ENCODE measurements around the gene MYOM3.
"Not testable (repeated sequence)": the region's sequence is repeated elsewhere in the genome, so short reads cannot be mapped to it uniquely, and the experiment has no call there.

The MYOM3 gene

GRCh38 chr1:24069817-24070216 is 42.1 kb downstream of the MYOM3 start:
- DNase-seq = no peak

- DNase-seq = no peak
Measured at GRCh38 chr1:24067978-24068377, 44.0 kb downstream of the MYOM3 start.

- DNase-seq = no peak
Measured at GRCh38 chr1:24065304-24065703, 46.6 kb downstream of the MYOM3 start.

GRCh38 chr1:24062221-24062620 is 49.7 kb downstream of the MYOM3 start:
- no peak for DNase-seq

- DNase-seq = no peak
Measured at GRCh38 chr1:24060482-24060881, 51.5 kb downstream of the MYOM3 start.

DNA sequence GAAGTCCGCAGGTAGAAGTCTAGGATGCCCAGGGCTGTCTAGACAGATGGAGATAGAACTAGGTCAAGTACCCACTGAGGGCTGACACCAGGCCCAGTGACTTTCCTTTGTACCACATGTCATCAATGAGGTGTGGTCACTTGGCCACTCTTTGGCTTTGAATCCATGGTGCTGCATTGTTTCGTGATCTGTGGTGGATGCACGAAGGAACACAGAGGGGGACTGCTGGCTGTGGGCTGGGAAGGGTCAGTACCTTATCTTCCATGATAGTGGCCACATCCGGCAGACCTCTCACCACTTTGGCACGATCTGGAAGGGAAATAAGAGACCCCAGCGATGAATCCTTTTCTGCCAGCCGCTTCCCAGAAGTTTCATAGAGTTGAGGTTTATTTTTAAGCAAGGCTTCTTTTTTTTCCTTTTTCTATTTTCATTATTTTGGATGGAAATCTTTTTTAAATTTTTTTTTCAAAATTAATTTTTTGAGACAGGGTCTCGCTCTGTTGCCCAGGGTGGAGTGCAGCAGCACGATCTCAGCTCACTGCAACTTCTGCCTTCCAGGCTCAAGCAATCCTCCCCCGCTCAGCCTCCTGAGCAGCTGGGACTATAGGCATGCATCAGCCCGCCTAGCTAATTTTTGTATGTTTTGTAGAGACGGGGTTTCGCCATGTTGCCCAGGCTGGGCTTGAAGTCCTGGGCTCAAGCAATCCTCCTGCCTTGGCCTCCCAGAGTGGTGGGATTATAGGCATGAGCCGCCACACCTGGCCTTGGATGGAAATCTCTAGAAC is 53.1 kb downstream of the MYOM3 start:
- no peak for DNase-seq

GRCh38 chr1:24057171-24057570 is 54.8 kb downstream of the MYOM3 start:
- no peak for DNase-seq

DNA sequence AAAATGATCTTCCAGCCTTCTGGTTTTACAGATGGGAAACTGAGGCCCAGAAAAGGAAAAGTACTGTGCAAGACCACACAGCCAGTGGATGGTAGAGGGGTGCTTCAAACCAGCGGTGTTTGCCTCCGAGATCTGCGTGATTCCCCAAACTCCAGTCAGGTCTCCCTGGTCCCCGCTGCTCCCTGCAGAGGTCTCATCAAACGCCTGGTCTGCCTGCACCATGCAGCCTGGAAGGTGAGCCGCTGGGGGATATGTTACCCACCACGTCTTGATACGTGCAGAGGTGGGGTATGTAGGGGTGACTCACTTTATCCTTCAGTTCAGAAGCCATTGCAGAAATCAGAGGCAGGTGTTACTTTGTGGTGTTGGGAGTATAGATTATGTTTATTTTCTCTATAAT is 56.3 kb downstream of the MYOM3 start:
- no peak for DNase-seq

- no peak for DNase-seq
Measured at GRCh38 chr1:24052220-24052619, 59.7 kb downstream of the MYOM3 start.

DNA sequence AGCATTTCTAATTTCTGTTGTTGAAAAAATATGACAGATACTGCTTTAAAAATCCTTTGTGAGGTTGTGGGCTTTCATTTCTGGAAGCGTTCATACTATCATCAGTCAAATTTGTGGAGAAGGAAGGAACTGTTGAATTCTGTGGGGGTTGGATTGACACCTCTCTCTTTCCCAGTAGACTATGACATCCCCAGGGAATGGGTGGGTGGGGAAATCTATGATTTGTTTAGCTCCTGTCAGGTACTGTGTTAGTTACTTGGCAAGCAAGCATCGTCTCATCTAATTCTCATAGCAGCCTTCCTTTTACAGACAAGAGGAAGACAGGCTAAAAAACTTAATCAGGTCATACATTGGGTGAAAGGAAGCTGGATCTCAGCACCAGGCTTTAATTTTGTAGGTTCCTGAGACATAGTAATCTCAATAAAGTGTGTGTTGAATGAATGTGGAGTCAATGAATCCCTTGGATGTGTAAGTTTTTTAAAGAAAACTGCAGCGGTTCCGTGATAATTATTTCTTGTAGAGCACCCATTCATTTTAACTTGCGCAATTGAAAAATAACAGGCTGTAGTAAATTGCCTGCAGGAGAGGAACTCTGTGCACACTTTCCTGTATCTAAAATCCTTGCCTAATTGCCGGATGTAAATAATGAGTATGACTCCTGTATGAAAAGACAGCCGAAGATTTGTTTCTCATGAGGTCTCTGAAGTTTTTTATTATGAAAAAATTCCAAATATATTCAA is 60.6 kb downstream of the MYOM3 start:
- DNase-seq = no peak

DNA sequence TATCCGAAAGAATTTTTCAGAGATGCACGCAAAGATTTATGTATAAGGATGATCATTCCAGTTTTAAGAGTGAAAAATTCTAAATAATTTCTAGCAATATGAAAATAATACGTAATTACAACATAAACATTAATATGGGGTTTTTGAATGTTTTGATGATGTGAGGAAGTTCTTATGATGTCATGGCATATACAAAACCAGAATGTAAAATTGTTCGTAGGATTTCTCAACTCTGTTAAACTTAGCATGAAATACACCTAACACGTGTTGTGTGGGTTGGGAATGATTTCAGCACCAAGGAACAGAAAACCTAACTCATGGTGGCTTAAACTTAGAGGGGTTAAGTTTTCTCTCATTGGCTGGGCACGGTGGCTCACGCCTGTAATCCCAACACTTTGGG is 62.2 kb downstream of the MYOM3 start:
- no peak for DNase-seq

DNA sequence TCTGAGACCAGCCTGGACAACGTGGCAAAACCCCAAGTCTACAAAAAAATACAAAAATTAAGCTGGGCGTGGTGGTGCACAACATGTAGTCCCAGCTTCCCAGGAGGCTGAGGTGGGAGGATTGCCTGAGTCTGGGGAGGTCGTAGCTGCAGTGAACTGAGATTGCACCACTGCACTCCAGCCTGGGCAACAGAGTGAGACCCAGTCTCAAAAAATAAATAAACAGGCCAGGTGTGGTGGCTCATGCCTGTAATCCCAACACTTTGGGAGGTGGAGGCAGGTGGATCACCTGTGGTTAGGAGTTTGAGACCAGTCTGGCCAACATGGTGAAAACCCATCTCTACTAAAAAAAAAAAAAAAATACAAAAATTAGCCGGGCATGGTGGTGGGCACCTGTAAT is 63.0 kb downstream of the MYOM3 start:
- DNase-seq = not testable (repeated sequence)

DNA sequence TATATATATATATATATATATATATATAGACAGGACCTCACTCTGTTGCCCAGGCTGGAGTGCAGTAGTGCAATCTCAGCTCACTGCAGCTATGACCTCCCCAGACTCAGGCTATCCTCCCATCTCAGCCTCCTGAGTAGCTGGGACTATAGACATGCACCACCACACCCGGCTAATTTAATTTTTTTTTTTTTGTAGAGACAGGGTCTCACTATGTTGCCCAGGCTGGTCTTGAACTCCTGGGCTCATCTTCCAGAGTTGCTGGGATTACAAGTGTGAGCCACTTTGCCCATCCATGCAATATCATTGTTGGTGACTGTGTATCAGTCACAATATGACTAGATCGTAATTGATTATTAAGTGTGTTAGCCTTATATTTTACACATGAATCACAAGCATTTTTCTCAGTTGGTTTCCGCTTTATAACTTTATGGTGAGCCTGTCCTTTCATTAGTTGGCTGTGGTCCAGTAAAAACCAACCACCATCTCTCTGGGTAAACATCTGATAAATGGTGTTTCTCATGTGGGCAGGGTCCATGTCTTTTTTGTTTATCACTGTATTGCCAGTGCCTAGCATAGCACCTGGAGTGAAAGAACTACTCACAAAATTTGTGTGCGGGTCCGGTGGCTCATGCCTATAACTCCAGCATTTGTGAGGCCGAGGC is 63.6 kb downstream of the MYOM3 start:
- no peak for DNase-seq

DNA sequence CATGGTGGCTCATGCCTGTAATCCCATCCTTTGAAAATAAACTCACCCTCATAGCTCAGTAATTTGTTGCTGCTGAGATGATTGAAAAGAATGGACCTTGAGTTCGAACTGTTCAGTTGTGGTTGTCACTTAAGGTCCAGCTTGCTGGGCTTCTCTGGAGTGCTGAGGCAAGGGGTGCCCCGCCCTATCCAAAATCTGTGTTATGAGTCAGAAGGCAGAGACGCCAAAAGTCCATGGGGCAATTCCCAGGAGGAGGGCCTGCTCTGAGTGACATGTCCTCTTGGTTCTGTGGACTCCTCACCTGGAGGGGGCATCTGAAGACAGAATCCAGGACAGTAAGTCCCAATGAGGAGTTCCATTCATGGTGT is 64.8 kb downstream of the MYOM3 start:
- DNase-seq = no peak

GRCh38 chr1:24045771-24046170 is 66.2 kb downstream of the MYOM3 start:
- DNase-seq = no peak

GRCh38 chr1:24044672-24045071 is 67.3 kb downstream of the MYOM3 start:
- not testable (repeated sequence) for DNase-seq

GRCh38 chr1:24043345-24044032 is 68.4 kb downstream of the MYOM3 start:
- DNase-seq = no peak

GRCh38 chr1:24042315-24042714 is 69.6 kb downstream of the MYOM3 start:
- no peak for DNase-seq

- DNase-seq = no peak
Measured at GRCh38 chr1:24036088-24036487, 75.8 kb downstream of the MYOM3 start.

- DNase-seq = no peak
Measured at GRCh38 chr1:24032981-24033380, 79.0 kb downstream of the MYOM3 start.

- not testable (repeated sequence) for DNase-seq
Measured at GRCh38 chr1:24030976-24031516, 80.9 kb downstream of the MYOM3 start.

GRCh38 chr1:24027838-24028468 is 84.0 kb downstream of the MYOM3 start:
- no peak for DNase-seq

All from T-helper 9 cell (primary cell).